Left ventricle myocardium inferior (tissue), 1 donor: ENCODE measurements around the gene CENPO. TPM values are rescaled to one million over a fixed set of nuclear protein-coding genes. Genes with fewer than 3 reads are reported as not detected.

Source experiments
- DNase-seq: peaks from one replicate; pipeline ENCODE4 v3.0.0-alpha.2; 2020
- H3K27ac ChIP-seq: fragments of 200-600 bp; replicated peaks from 2 replicates; pipeline ENCODE4 v1.8.0; 2021
- H3K27me3 ChIP-seq: fragments of 200-600 bp; 2 replicates; pipeline ENCODE4 v1.8.0; 2021; ENCODE audit warnings: low read depth
- H3K36me3 ChIP-seq: fragments of 200-600 bp; 2 replicates; pipeline ENCODE4 v1.8.0; 2021
- H3K4me1 ChIP-seq: fragments of 200-600 bp; 2 replicates; pipeline ENCODE4 v1.8.0; 2021
- H3K4me3 ChIP-seq: fragments of 200-600 bp; 2 replicates; pipeline ENCODE4 v1.8.0; 2021; ENCODE audit warnings: mild to moderate bottlenecking, moderate library complexity
- H3K9me3 ChIP-seq: fragments of 200-600 bp; replicated peaks from 2 replicates; pipeline ENCODE4 v1.8.0; 2021
- intact Hi-C: fragments of 100-400 bp; cut with micrococcal nuclease; formaldehyde crosslinking; loops from one replicate; pipeline ENCODE4 v1.11.0; 2022
- total RNA-seq: library from RNA; stranded (reverse); fragmentation: NEBNext Ultra II Directional; extraction: Animal tissue kit (Norgen Biotek cat#: 25700); gene quantifications from one replicate; pipeline ENCODE4 v1.2.1, GENCODE V29; 2021
- TF ChIP-seq, protein P1 (sequence below): fragments of 200-600 bp; IDR thresholded peaks from 2 replicates; pipeline ENCODE4 v1.8.0; 2021; ENCODE audit warnings: antibody characterized with exemption, mild to moderate bottlenecking, borderline replicate concordance
- donor health status: DM: no; HTN: yes; CAD: no; lungs with severe emphysema.

CENPO gene
- total RNA-seq, 1 donor from 2014 or later = 2.2 TPM

DNA sequence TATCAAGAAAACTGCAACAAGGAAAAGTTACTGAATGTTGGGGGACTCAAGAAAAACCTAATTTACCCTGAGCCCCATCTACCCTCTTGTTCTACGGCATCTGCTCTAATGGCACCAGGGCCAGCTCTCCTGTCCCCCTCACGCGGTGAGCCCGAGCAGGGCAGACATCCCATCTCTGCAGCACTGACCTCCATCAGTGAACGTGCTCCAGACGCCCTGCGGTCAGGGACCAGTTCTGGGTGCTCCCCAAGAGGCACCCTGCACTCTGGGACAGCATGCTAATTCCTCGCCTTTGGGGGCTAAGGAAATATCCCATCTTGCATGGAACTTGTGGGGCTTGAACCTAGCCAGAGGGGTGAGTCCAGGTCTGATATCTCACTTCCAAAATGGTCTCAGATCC lies 43.0 kb downstream of the CENPO start:
- Histone ChIP-seq H3K36me3 (peaks cover 14% of the 10 kb centered on the region), H3K9me3 (no peaks in the 10 kb centered on the region), H3K27ac (no peak overlapping the region), H3K27me3 (no peaks in the 10 kb centered on the region), H3K4me3 (no peak overlapping the region), H3K4me1 (peaks cover 3% of the 10 kb centered on the region)
- intact Hi-C loops = no loop called here
- DNase-seq = no peak
- TF ChIP-seq, protein P1, sequence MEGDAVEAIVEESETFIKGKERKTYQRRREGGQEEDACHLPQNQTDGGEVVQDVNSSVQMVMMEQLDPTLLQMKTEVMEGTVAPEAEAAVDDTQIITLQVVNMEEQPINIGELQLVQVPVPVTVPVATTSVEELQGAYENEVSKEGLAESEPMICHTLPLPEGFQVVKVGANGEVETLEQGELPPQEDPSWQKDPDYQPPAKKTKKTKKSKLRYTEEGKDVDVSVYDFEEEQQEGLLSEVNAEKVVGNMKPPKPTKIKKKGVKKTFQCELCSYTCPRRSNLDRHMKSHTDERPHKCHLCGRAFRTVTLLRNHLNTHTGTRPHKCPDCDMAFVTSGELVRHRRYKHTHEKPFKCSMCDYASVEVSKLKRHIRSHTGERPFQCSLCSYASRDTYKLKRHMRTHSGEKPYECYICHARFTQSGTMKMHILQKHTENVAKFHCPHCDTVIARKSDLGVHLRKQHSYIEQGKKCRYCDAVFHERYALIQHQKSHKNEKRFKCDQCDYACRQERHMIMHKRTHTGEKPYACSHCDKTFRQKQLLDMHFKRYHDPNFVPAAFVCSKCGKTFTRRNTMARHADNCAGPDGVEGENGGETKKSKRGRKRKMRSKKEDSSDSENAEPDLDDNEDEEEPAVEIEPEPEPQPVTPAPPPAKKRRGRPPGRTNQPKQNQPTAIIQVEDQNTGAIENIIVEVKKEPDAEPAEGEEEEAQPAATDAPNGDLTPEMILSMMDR = no peak

DNA sequence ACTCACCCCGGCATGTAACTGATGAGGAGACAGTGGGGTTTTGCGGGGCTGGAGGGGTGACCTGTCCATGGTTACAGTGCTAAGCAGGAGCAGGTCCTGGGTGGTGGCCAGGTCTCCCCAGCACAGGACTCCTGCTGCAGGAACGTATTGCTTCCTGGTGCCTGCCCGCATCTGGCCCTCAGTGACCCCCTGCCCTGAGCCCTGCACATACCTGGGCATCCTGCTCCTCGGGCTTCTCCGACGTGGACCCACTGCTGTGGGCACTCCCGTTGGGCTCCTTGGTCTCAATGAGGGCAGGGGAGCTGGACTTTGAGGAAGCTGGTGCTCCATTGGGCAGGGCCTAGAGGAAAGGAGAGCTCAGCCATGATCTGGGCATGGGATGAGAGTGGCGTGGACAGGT lies 43.5 kb downstream of the CENPO start:
- peaks cover 14% of the 10 kb centered on the region for H3K36me3 ChIP-seq
- H3K27ac ChIP-seq = no peak overlapping the region
- intact Hi-C loops = no loop called here
- no peaks in the 10 kb centered on the region for H3K9me3 ChIP-seq
- TF ChIP-seq, protein P1 = no peak
- no peaks in the 10 kb centered on the region for H3K27me3 ChIP-seq
- peaks cover 3% of the 10 kb centered on the region for H3K4me1 ChIP-seq
- no peak for DNase-seq
- H3K4me3 ChIP-seq = no peak overlapping the region

DNA sequence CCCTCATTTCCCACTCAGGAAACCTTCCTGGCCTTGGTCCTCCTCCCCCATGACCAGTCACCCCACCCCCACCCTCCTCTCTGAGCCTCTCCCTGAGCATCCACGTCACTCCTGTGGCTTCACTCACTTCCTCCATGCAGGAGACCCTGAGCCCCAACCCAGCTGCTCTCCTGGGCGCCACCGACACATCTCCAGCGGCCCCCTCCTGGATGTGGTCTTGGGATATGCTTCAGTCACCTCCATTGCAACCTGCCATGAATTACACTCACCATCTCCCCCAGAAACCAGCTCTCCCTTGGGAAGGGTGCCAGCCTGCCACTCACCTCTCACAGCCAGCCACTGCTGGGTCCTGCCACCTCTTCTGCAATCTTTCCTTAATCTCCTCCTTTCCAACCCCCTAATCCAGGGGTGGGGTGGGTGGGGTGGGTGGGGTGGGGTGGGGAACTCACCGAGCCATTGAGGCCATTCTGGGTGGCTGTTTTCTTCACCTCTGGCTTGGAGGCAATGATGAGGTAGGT lies 44.8 kb downstream of the CENPO start:
- DNase-seq = no peak
- TF ChIP-seq, protein P1 = no peak
- intact Hi-C loops = no loop called here
- H3K4me1 ChIP-seq = no peaks in the 10 kb centered on the region
- no peak overlapping the region for H3K4me3 ChIP-seq
- no peak overlapping the region for H3K27ac ChIP-seq
- H3K27me3 ChIP-seq = no peaks in the 10 kb centered on the region
- H3K36me3 ChIP-seq = peaks cover 14% of the 10 kb centered on the region
- no peaks in the 10 kb centered on the region for H3K9me3 ChIP-seq

DNA sequence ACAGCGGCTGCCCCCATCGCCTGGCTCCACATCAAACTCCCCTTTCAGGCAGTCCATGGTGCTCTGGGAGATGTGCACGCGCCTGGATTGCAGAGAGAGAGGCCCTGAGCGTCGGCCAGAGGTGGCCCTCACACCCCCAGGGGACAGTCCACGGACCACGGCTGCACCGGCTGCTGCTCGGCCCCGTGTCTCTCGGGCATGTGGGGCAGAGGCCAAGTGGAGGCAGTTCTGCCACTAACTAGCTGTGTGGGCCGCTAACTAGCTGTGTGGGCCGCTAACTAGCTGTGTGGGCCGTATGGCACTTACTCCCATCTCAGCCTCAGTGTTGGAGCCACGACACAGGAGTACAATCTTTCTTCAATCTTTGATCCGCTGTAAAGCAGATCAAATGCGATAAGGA lies 45.3 kb downstream of the CENPO start:
- DNase-seq = no peak
- intact Hi-C loops = no loop called here
- no peaks in the 10 kb centered on the region for H3K9me3 ChIP-seq
- TF ChIP-seq, protein P1 = no peak
- H3K4me1 ChIP-seq = no peaks in the 10 kb centered on the region
- H3K27me3 ChIP-seq = no peaks in the 10 kb centered on the region
- H3K27ac ChIP-seq = no peak overlapping the region
- no peak overlapping the region for H3K4me3 ChIP-seq
- peaks cover 14% of the 10 kb centered on the region for H3K36me3 ChIP-seq

DNA sequence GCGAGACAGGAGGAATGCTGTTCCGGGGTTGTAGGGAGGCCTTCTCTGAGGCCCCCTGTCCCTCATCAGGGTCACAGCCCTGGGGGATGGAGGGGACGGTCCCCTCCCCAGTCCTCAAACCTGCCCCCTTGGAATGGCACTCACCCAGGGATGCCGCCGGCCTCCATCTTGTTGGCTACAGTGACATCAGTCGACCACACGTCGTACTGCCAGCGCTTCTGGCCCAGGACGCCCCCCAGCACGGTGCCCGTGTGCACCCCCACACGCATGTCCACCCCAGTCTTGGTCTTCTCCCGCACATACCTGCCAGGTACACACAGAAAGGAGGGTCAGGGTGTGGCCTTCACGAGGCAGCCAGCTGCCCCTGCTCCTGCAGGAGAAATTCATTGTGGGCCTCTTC lies 46.5 kb downstream of the CENPO start:
- intact Hi-C loops = no loop called here
- Histone ChIP-seq H3K36me3 (peaks cover 10% of the 10 kb centered on the region), H3K4me1 (no peaks in the 10 kb centered on the region), H3K4me3 (no peak overlapping the region), H3K27ac (no peak overlapping the region), H3K9me3 (no peaks in the 10 kb centered on the region), H3K27me3 (no peaks in the 10 kb centered on the region)
- TF ChIP-seq, protein P1 = no peak
- no peak for DNase-seq
